Tibial nerve (tissue), 4 donors: ENCODE data around the gene ARHGEF38.

ENCODE experiments used
- CTCF ChIP-seq, 5 experiments: fragments of 200-600 bp in 3 of 5; fragments of 450-650 bp in 2 of 5; sonication (generic) in 3 of 5; IDR thresholded peaks; one replicate each; pipeline ENCODE4 v1.5.1; 2016 to 2019; ENCODE audit warnings: antibody characterized with exemption in 5 of 5, mild to moderate bottlenecking in 3 of 5, moderate library complexity in 2 of 5
- EP300 ChIP-seq, 2 donors: sonication (generic); formaldehyde crosslinking; IDR thresholded peaks; one replicate each; pipeline ENCODE4 v1.6.1; 2017; ENCODE audit warnings: antibody characterized with exemption in 2 of 2, mild to moderate bottlenecking in 1 of 2
- POLR2A ChIP-seq, 2 donors: fragments of 450-650 bp; IDR thresholded peaks; one replicate each; pipeline ENCODE4 v1.6.1; 2017; ENCODE audit warnings: antibody characterized with exemption in 2 of 2, mild to moderate bottlenecking in 2 of 2, moderate library complexity in 2 of 2

GRCh38 chr4:105504744-105505143, 47.7 kb upstream of the ARHGEF38 start:
- TF ChIP-seq POLR2A (IDR thresholded peaks at IDR 0.05) (no peak), CTCF (IDR thresholded peaks at IDR 0.05) (no peak), EP300 (IDR thresholded peaks at IDR 0.05) (peak in 1 of 2 donors; percentile 26)
